Kidney epithelial cell (primary cell): ENCODE results near the gene CCRL2. TPM values are rescaled to one million over a fixed set of nuclear protein-coding genes. Genes with fewer than 3 reads are reported as not detected.

Experiments used
- DNase-seq: peaks from one replicate; pipeline ENCODE4 v3.0.0-alpha.2; 2010; ENCODE audit warnings: low read depth
- H3K27me3 ChIP-seq: 2 replicates; pipeline ENCODE4 v1.6.0; 2011; ENCODE audit warnings: low read length; ENCODE audit not compliant: control insufficient read depth, insufficient read depth
- H3K36me3 ChIP-seq: 2 replicates; pipeline ENCODE4 v1.5.1; 2011; ENCODE audit warnings: low read length; ENCODE audit not compliant: control insufficient read depth, insufficient read depth
- H3K4me3 ChIP-seq: 2 replicates; pipeline ENCODE4 v1.5.1; 2011; ENCODE audit warnings: low read depth, mild to moderate bottlenecking, control low read depth, low read length
- total RNA-seq: library from RNA; depleted of rRNA; stranded (reverse); fragments of >200 nt; gene quantifications from 2 replicates; pipeline ENCODE4 v1.2.3, GENCODE V29; 2015
- TF ChIP-seq, protein P1 (sequence below): IDR thresholded peaks from 2 replicates; pipeline ENCODE4 v1.5.1; 2011; ENCODE audit warnings: mild to moderate bottlenecking, moderate library complexity, low read length, control low read depth, inconsistent platforms; ENCODE audit not compliant: insufficient read depth, poor library complexity, severe bottlenecking

CCRL2 gene
- total RNA-seq, 1 donor from 2014 or later, result 0.29 TPM

DNA sequence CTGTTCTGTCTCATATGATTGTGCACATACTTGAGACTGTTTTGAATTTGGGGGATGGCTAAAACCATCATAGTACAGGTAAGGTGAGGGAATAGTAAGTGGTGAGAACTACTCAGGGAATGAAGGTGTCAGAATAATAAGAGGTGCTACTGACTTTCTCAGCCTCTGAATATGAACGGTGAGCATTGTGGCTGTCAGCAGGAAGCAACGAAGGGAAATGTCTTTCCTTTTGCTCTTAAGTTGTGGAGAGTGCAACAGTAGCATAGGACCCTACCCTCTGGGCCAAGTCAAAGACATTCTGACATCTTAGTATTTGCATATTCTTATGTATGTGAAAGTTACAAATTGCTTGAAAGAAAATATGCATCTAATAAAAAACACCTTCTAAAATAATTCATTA, 31.2 kb upstream of the CCRL2 start:
- TF ChIP-seq, protein P1, sequence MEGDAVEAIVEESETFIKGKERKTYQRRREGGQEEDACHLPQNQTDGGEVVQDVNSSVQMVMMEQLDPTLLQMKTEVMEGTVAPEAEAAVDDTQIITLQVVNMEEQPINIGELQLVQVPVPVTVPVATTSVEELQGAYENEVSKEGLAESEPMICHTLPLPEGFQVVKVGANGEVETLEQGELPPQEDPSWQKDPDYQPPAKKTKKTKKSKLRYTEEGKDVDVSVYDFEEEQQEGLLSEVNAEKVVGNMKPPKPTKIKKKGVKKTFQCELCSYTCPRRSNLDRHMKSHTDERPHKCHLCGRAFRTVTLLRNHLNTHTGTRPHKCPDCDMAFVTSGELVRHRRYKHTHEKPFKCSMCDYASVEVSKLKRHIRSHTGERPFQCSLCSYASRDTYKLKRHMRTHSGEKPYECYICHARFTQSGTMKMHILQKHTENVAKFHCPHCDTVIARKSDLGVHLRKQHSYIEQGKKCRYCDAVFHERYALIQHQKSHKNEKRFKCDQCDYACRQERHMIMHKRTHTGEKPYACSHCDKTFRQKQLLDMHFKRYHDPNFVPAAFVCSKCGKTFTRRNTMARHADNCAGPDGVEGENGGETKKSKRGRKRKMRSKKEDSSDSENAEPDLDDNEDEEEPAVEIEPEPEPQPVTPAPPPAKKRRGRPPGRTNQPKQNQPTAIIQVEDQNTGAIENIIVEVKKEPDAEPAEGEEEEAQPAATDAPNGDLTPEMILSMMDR, result no peak
- H3K36me3 ChIP-seq, result no peaks in the 10 kb centered on the region
- no peak for DNase-seq
- H3K27me3 ChIP-seq, result peaks cover 7% of the 10 kb centered on the region
- H3K4me3 ChIP-seq, result no peak overlapping the region

- DNase-seq, result no peak
- Histone ChIP-seq H3K36me3 (no peaks in the 10 kb centered on the region), H3K27me3 (peaks cover 4% of the 10 kb centered on the region), H3K4me3 (no peak overlapping the region)
- TF ChIP-seq, protein P1, result peak; percentile 72
These were observed 28.6 kb upstream of the CCRL2 start for GRCh38 chr3:46378426-46378942.

GRCh38 chr3:46380471-46381221, 26.4 kb upstream of the CCRL2 start:
- no peak overlapping the region for H3K4me3 ChIP-seq
- H3K27me3 ChIP-seq, result no peaks in the 10 kb centered on the region
- TF ChIP-seq, protein P1, result no peak
- no peaks in the 10 kb centered on the region for H3K36me3 ChIP-seq
- DNase-seq, result no peak

DNA sequence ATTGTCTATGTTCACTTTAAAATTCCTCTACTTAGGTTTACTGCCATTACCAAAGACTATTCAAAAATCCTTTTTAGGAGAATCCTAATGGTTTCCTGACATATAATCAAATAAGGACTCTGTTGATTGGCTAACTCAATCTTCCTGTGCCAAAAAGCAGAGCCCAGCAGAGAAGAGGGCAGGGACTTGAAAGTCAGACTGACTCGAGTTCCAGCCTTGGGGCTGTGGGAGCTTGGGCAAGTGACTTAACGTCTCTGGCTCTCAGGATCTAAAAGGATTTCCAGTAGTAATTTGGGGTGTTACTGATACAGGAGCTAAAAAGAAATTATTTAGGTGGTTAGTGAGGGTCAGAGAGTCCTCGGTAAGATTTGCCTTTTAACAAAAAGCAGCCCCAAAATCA, 25.4 kb upstream of the CCRL2 start:
- TF ChIP-seq, protein P1, result no peak
- H3K4me3 ChIP-seq, result no peak overlapping the region
- H3K27me3 ChIP-seq, result no peaks in the 10 kb centered on the region
- DNase-seq, result no peak
- no peaks in the 10 kb centered on the region for H3K36me3 ChIP-seq

DNA sequence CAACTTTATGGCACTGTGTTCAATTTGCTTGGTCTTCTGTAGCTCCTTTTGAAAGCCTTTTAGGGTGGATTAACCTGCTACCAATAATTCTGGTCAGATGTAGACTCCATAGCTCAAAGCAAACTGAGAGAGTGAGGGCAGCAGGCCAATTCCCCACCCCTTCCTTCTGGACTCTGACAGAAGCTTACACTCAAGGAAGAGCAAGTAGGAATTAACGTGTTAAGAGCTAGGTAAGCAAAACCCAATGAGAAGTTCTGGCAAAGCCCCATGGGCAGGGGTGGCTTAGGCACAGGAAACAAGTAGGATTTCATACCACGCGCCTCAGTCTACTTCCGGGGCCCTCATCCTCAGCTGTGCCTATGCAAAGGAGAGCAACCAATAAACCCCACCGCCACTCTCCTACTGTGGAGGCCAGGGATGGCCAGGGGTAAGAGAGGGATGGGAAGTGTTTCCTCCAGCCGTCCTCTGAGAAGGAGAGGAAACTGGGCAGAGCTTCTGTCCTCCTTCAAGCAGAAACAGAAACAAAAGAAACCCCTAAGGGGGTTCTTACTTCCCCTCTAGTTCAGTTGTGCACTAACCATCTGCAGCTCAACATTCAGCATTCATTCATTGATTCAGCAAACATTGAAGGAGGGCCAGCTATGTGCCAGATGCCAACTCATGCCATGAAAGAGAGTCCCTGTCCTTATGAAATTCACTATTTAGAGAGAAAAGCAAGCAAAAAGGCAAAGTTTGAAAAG, 23.7 kb upstream of the CCRL2 start:
- no peaks in the 10 kb centered on the region for H3K36me3 ChIP-seq
- no peak for DNase-seq
- H3K27me3 ChIP-seq, result no peaks in the 10 kb centered on the region
- H3K4me3 ChIP-seq, result no peak overlapping the region
- TF ChIP-seq, protein P1, result no peak
